GM18951 (cell line): ENCODE data around the gene PRKN.

ENCODE experiments used
- POLR2A ChIP-seq: IDR thresholded peaks from 4 replicates; pipeline ENCODE4 v1.6.1; 2011; ENCODE audit warnings: mild to moderate bottlenecking; ENCODE audit not compliant: insufficient read length, insufficient read depth; ENCODE audit errors: extremely low read depth
- in situ Hi-C: fragments of 300-500 bp; cut with MboI; formaldehyde crosslinking; loops from one replicate; pipeline ENCODE4 v1.12.0; 2022; ENCODE audit warnings: low sequenced_read_pairs, mixed read lengths, inconsistent platforms; ENCODE audit not compliant: unreplicated experiment

The PRKN gene

DNA sequence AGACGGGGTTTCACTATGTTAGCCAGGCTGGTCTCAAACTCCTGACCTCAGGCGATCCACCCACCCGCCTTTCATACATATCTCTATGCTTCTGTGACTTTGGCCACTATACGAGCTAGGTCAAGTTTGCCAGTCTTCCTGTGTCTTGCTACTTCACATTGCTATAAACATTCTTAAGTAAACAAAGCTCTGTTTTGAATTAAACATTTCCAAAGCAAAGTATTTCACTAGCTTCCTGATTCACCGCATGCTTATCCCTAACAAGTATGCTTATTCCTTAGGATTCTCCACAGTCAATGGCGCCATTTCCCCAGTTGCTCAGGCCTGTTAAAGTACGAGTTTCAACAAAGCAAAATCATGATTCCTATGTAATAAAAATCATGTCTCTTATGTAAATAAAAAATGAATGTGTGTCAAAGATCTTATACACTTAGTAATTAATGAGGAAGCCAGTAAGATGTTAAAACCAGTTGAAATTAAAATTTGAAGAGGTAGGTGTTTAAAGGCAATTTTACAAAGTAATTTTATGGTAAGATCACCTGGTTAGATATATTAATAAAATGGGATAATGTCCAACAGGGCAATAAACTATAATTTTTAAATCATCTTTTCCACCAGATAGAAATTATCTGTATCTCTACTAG is 88.5 kb downstream of the PRKN start:
- no peak for TF ChIP-seq POLR2A
- in situ Hi-C loops, result no loop called here

GRCh38 chr6:162637317-162637716 is 90.2 kb downstream of the PRKN start:
- in situ Hi-C loops, result no loop called here

GRCh38 chr6:162636167-162636566 is 91.4 kb downstream of the PRKN start:
- no peak for TF ChIP-seq POLR2A
- in situ Hi-C loops, result no loop called here

More at GRCh38 chr6:162637317-162637716, 90.2 kb downstream of the PRKN start:
- no peak for TF ChIP-seq POLR2A

DNA sequence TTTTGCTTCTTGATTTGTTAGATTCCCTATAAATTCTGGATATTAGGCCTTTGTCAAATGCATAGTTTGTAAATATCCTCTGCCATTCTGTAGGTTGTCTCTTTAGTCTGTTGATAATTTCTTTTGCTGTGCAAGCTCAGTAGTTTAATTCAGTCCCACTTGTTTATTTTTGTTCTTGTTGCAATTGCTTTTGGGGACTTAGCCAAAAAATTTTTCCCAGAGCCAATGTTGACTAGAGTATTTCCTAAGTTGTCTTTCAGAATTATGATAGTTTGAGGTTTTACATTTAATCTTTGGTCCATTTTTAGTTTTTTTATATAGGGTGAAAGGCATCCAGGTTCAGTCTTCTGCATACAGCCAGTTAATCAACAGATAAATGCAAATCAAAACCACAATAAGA is 96.0 kb downstream of the PRKN start:
- TF ChIP-seq POLR2A, result no peak
- in situ Hi-C loops, result no loop called here

GRCh38 chr6:162630069-162630468 is 97.5 kb downstream of the PRKN start:
- in situ Hi-C loops, result no loop called here
- no peak for TF ChIP-seq POLR2A

GRCh38 chr6:162627825-162628224 is 99.7 kb downstream of the PRKN start:
- TF ChIP-seq POLR2A, result no peak

GRCh38 chr6:162627362-162627761 is 100.2 kb downstream of the PRKN start:
- TF ChIP-seq POLR2A, result no peak
- in situ Hi-C loops, result no loop called here

More at GRCh38 chr6:162627825-162628224, 99.7 kb downstream of the PRKN start:
- in situ Hi-C loops, result no loop called here

DNA sequence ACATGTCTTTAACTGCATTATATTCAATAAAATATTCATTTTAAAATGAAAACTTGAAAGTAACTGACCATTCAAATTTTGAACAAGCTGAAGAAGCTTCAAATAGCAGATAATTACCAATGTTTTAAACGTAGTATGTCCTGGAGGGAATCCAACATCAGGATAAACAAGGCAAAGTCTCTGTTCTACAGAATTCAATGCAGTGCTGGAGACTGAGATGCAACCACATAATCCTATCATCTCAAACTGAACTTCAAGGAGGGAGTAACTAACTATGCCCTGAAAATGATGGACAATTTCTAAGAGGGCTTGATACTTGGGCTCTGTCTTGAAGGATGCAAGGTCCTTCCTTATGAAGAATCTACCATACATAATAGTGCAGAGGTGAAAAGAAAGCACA is 100.7 kb downstream of the PRKN start:
- TF ChIP-seq POLR2A, result no peak
- in situ Hi-C loops, result no loop called here

- TF ChIP-seq POLR2A, result no peak
- in situ Hi-C loops, result no loop called here
Observed at GRCh38 chr6:162625846-162626540, 101.6 kb downstream of the PRKN start.

DNA sequence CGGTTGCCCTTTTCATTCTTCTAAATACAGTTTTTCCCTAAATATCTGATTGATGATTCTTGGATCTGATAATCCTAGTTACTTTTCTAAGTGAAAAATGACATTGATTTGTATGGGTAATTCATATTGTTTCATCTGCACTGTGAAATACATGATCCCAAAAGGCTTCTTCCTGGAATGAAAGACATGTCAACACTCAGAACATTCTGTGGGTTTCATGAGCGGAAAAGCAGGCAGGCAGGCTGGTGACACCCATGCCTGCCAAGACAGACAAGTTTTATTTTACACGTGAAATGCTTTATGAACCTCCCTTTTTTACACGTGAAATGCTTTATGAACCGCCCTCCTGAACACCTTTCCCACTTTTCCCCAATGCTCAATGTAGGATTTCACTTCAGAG is 105.0 kb downstream of the PRKN start:
- TF ChIP-seq POLR2A, result no peak
- in situ Hi-C loops, result no loop called here

DNA sequence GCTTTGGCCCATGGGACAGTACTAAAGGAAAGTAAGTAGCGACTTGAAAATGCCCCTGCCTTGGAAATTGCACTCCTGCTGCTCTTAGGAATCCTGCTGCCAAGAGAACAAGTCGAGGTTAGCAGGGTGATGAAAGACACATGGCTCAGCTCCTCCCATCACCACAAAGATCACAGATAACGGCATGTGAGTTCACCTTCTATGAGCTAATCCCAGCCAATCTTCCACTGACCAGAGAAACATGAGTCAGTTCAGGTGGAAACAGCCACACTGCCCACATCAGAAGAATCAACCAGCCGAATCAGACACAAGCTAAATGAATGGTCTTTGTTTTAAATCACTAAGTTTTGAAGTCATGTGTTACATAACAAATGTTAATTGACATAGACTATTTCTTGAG is 106.3 kb downstream of the PRKN start:
- in situ Hi-C loops, result no loop called here
- TF ChIP-seq POLR2A, result no peak

GRCh38 chr6:162620073-162620472 is 107.5 kb downstream of the PRKN start:
- TF ChIP-seq POLR2A, result no peak
- in situ Hi-C loops, result no loop called here

DNA sequence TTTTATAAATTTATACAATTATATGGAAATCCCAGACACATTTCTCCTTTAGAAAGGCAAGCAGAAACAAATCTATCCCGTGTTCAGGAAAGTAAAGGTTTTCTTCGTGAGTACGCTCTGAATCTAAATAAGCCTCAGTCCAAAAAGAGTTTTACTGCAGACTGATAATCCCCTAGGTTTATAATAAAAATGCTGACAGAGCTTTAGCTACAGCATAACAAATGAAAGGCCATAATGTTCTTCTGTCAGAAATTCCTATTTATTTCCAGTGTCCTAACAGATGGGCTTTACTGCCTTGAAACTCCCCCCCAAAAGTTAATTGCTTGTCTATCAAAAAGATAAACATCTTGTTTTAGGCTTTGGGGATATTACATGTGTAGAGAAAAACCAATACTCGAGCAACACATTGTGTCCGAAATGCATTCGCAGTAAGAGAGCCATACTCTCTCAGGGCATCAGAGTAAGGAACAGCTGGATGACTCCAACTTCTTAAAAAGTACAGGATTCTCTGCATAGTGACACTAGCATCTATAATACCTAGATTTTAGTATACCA is 109.0 kb downstream of the PRKN start:
- in situ Hi-C loops, result no loop called here
- TF ChIP-seq POLR2A, result no peak

- in situ Hi-C loops, result no loop called here
- no peak for TF ChIP-seq POLR2A
Observed at GRCh38 chr6:162615016-162615705, 112.4 kb downstream of the PRKN start.

- in situ Hi-C loops, result no loop called here
Observed at GRCh38 chr6:162613310-162613709, 114.3 kb downstream of the PRKN start.

More at GRCh38 chr6:162613310-162613709, 114.3 kb downstream of the PRKN start:
- TF ChIP-seq POLR2A, result no peak
